Ramos (cell line): ENCODE results near the gene TMEM186.
"Not testable (repeated sequence)": the region's sequence is repeated elsewhere in the genome, so short reads cannot be mapped to it uniquely, and the experiment has no call there.

ENCODE experiments used
- in situ Hi-C: fragments of 300-500 bp; cut with MboI; formaldehyde crosslinking; loops from one replicate; pipeline ENCODE4 v1.14.3; 2022; ENCODE audit warnings: low sequenced_read_pairs; ENCODE audit not compliant: unreplicated experiment

TMEM186 gene

GRCh38 chr16:8797364-8798173, at the start of gene TMEM186, which contains the start of gene PMM2:
Gene TMEM186 (minus strand): TSS chr16:8797639. CDS start chr16:8797614, 25 bp downstream.
Gene PMM2 (plus strand): TSS chr16:8797839. CDS start chr16:8797883, 44 bp downstream.
- in situ Hi-C loops = no loop called here

- in situ Hi-C loops = no loop called here
These were observed 49.7 kb upstream of the TMEM186 start for GRCh38 chr16:8847145-8847544.

- in situ Hi-C loops = no loop called here
These were observed 49.0 kb upstream of the TMEM186 start for GRCh38 chr16:8846401-8846932.

- in situ Hi-C loops = no loop called here
These were observed 48.4 kb upstream of the TMEM186 start for GRCh38 chr16:8845699-8846298.

GRCh38 chr16:8843296-8843695, 45.9 kb upstream of the TMEM186 start:
- in situ Hi-C loops = not testable (repeated sequence)

GRCh38 chr16:8842016-8842415, 44.6 kb upstream of the TMEM186 start:
- in situ Hi-C loops = not testable (repeated sequence)

GRCh38 chr16:8837594-8837993, 40.2 kb upstream of the TMEM186 start:
- in situ Hi-C loops = not testable (repeated sequence)

GRCh38 chr16:8836797-8837196, 39.4 kb upstream of the TMEM186 start:
- in situ Hi-C loops = not testable (repeated sequence)

- in situ Hi-C loops = no loop called here
These were observed 35.3 kb upstream of the TMEM186 start for GRCh38 chr16:8832717-8833105.

GRCh38 chr16:8831871-8832716, 34.7 kb upstream of the TMEM186 start:
- in situ Hi-C loops = no loop called here

- in situ Hi-C loops = no loop called here
These were observed 34.0 kb upstream of the TMEM186 start for GRCh38 chr16:8831450-8831849.

- in situ Hi-C loops = no loop called here
These were observed 31.2 kb upstream of the TMEM186 start for GRCh38 chr16:8828541-8829165.

- in situ Hi-C loops = no loop called here
These were observed 28.9 kb upstream of the TMEM186 start for GRCh38 chr16:8826278-8826879.

- in situ Hi-C loops = no loop called here
These were observed 25.0 kb upstream of the TMEM186 start for GRCh38 chr16:8822403-8822802.

GRCh38 chr16:8819411-8820034, 22.1 kb upstream of the TMEM186 start:
- in situ Hi-C loops = no loop called here

- in situ Hi-C loops = no loop called here
These were observed 21.2 kb upstream of the TMEM186 start for GRCh38 chr16:8818504-8819270.

- in situ Hi-C loops = no loop called here
These were observed 19.7 kb upstream of the TMEM186 start for GRCh38 chr16:8816967-8817655.
